ENCODE results near the gene DCUN1D1.

The DCUN1D1 gene

GRCh38 chr3:182940266-182940808 lies 40.0 kb downstream of the DCUN1D1 start:
- no peak for DNase-seq (ENCODE audit: low read depth)
- H3K4me3 ChIP-seq (ENCODE audit: low read depth, low read length), result no peak overlapping the region
- TF ChIP-seq CTCF (IDR thresholded peaks at IDR 0.05; ENCODE audit: low read depth, low read length, missing control alignments), result no peak

DNA sequence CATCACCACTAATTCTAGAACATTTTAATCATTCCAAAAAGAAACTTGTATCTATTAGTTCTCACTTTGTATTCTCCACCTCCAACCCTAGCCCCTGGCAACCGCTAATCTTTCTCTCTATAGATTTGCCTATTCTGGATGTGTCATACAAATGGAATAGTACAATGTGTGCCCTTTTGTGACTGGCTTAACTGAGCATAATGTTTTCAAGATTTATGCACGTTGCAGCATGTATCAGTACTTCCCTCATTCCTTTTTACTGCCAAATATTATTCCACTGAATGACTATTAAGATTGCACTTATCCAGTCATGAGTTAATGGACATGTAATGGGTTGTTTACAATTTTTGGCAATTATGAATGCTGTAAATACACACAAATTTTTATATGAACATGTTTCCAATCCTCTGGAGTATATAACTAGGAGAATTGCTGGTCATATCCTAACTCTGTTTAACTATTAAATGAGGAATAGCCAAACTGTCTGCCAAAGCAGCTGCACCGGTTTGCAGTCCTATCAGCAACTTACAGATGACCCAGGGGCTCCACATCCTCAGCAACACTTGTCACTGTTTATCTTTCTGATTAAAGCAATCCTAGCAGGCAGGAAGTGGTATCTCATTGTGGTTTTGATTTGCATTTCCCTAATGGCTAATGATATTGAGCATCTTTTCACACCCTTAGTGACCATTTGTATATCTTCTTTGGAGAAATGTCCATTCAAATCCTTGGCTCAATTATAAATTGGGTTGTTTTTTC lies 42.9 kb downstream of the DCUN1D1 start:
- DNase-seq (ENCODE audit: low read depth), result no peak
- H3K4me3 ChIP-seq (ENCODE audit: low read depth, low read length), result no peak overlapping the region
- TF ChIP-seq CTCF (IDR thresholded peaks at IDR 0.05; ENCODE audit: low read depth, low read length, missing control alignments), result no peak

GRCh38 chr3:182936918-182937285 lies 43.4 kb downstream of the DCUN1D1 start:
- H3K4me3 ChIP-seq (ENCODE audit: low read depth, low read length), result no peak overlapping the region
- TF ChIP-seq CTCF (IDR thresholded peaks at IDR 0.05; ENCODE audit: low read depth, low read length, missing control alignments), result no peak
- no peak for DNase-seq (ENCODE audit: low read depth)

DNA sequence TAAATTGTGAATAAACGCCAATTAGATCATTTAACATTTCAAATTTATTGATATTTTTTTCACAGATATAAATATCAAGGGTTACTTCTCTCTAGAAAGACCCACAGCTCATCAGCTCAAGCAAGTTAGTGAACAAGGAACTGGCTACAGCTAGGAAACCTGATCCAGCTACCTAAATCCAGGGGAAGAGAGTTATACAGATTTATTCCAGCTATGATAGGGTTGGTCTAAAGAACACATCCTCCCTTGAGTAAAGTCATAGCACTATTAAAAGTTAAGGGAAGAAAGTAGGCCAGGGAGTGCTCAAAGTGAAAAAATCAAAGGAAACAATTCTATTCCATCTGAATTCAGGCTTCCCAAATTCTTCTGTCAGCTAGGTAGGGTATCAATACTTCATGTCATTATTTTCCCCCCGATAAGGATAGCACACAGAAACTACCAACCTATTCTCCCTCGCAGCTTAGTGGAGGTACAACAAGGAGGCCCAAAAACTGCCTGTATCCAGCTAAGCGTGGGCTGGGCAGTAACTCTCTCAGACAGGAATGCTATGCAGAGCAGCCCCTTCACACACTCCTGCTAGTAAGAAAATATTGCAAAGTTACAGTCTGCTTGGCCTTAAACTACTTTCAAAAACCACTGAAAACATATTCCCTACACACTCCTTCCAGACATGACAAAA lies 44.0 kb downstream of the DCUN1D1 start:
- no peak for TF ChIP-seq CTCF (IDR thresholded peaks at IDR 0.05; ENCODE audit: low read depth, low read length, missing control alignments)

DNA sequence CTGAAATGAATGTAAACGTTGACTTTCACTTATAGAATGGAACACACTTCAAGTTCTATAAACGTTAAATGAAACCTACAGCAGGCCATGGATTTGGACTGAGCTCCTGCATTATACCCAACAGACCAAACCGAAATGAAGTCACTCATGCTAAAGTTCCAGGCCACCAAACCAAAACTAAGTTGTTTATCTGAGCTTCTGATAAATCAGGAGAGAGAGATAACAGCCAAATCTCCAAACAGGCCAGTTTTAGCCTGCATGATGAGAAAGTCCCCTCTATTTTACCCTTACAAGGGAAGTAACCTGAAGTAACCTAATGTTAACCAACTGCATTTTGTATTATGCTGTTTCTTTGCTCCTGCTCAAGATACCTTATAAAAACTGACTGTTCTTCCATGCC lies 44.5 kb downstream of the DCUN1D1 start:
- H3K4me3 ChIP-seq (ENCODE audit: low read depth, low read length), result no peak overlapping the region
- no peak for DNase-seq (ENCODE audit: low read depth)
- no peak for TF ChIP-seq CTCF (IDR thresholded peaks at IDR 0.05; ENCODE audit: low read depth, low read length, missing control alignments)

More for the DNA sequence above, 44.0 kb downstream of the DCUN1D1 start:
- no peak for DNase-seq (ENCODE audit: low read depth)
- H3K4me3 ChIP-seq (ENCODE audit: low read depth, low read length), result no peak overlapping the region

GRCh38 chr3:182925944-182926337 lies 54.4 kb downstream of the DCUN1D1 start:
- TF ChIP-seq CTCF (IDR thresholded peaks at IDR 0.05; ENCODE audit: low read depth, low read length, missing control alignments), result no peak
- no peak overlapping the region for H3K4me3 ChIP-seq (ENCODE audit: low read depth, low read length)
- no peak for DNase-seq (ENCODE audit: low read depth)
